GM23338 (cell line): ENCODE measurements around the gene SNX7.
A peak's percentile ranks its signal among the peaks of the same experiment; 100 is the strongest.

Experiments
- CREB1 ChIP-seq: fragments of 250-450 bp; sonication (Bioruptor Pico); IDR thresholded peaks from 2 replicates; pipeline ENCODE4 v1.5.0; 2020; ENCODE audit warnings: low read depth, mild to moderate bottlenecking, moderate library complexity
- CTCF ChIP-seq, 2 experiments: fragments of 200-600 bp in 1 of 2; sonication (generic) in 1 of 2; conservative IDR thresholded peaks; 2 replicates each; pipeline versions ENCODE4 v1.5.1 to v1.6.1; 2016 to 2017; ENCODE audit warnings: antibody characterized with exemption in 2 of 2, low read depth in 2 of 2, mild to moderate bottlenecking in 2 of 2, moderate library complexity in 1 of 2
- ETS1 ChIP-seq: IDR thresholded peaks from 2 replicates; pipeline ENCODE4 v1.6.1; 2016; ENCODE audit warnings: antibody characterized with exemption
- EZH2 ChIP-seq: fragments of 200-600 bp; sonication (generic); IDR thresholded peaks from one replicate; pipeline ENCODE4 v1.8.0; 2017; ENCODE audit warnings: antibody characterized with exemption, mild to moderate bottlenecking, low read depth; ENCODE audit not compliant: unreplicated experiment
- EZH2phosphoT487 ChIP-seq: fragments of 200-600 bp; sonication (generic); IDR thresholded peaks from one replicate; pipeline ENCODE4 v1.8.1; 2018; ENCODE audit warnings: antibody characterized with exemption; ENCODE audit not compliant: unreplicated experiment
- JUNB ChIP-seq: IDR thresholded peaks from one replicate; pipeline ENCODE4 v1.6.1; 2016; ENCODE audit warnings: antibody characterized with exemption; ENCODE audit not compliant: unreplicated experiment
- NANOG ChIP-seq: IDR thresholded peaks from 2 replicates; pipeline ENCODE4 v1.6.1; 2016; ENCODE audit warnings: antibody characterized with exemption, borderline replicate concordance
- POLR2AphosphoS5 ChIP-seq: IDR thresholded peaks from 2 replicates; pipeline ENCODE4 v1.6.1; 2016; ENCODE audit warnings: antibody characterized with exemption, low read depth
- REST ChIP-seq: IDR thresholded peaks from one replicate; pipeline ENCODE4 v1.6.1; 2018; ENCODE audit warnings: antibody characterized with exemption; ENCODE audit not compliant: unreplicated experiment
- STAT1 ChIP-seq: IDR thresholded peaks from one replicate; pipeline ENCODE4 v1.6.1; 2016; ENCODE audit warnings: antibody characterized with exemption; ENCODE audit not compliant: unreplicated experiment
- ZNF114 ChIP-seq: fragments of 250-450 bp; sonication (Bioruptor Pico); IDR thresholded peaks from 2 replicates; pipeline ENCODE4 v1.5.0; 2020; ENCODE audit warnings: mild to moderate bottlenecking, moderate library complexity
- ZNF331 ChIP-seq: fragments of 250-450 bp; sonication (Bioruptor Pico); IDR thresholded peaks from 2 replicates; pipeline ENCODE4 v1.5.0; 2020; ENCODE audit warnings: low read depth, mild to moderate bottlenecking, moderate library complexity
- ZNF462 ChIP-seq: fragments of 250-450 bp; sonication (Bioruptor Pico); IDR thresholded peaks from 2 replicates; pipeline ENCODE4 v1.5.0; 2020; ENCODE audit warnings: mild to moderate bottlenecking, moderate library complexity

- TF ChIP-seq CTCF (conservative IDR thresholded peaks at IDR 0.05; ENCODE audit: low read depth in 2 of 2) (peak in 1 of 2 experiments; percentile 8; a peak in 1 of 4 replicates), POLR2AphosphoS5 (peak; percentile 6; the same call in 1 of the 2 replicates), ZNF114 (CRISPR knock-in tag) (no peak), EZH2phosphoT487 (no peak), EZH2 (no peak), REST (no peak), JUNB (no peak), ETS1 (no peak), ZNF331 (no peak), CREB1 (no peak), NANOG (no peak), STAT1 (no peak), ZNF462 (no peak)
These were observed at the start of gene SNX7 for GRCh38 chr1:98661544-98662355.
